ENCODE data around the gene FAM228A.

- TF ChIP-seq, protein P1, sequence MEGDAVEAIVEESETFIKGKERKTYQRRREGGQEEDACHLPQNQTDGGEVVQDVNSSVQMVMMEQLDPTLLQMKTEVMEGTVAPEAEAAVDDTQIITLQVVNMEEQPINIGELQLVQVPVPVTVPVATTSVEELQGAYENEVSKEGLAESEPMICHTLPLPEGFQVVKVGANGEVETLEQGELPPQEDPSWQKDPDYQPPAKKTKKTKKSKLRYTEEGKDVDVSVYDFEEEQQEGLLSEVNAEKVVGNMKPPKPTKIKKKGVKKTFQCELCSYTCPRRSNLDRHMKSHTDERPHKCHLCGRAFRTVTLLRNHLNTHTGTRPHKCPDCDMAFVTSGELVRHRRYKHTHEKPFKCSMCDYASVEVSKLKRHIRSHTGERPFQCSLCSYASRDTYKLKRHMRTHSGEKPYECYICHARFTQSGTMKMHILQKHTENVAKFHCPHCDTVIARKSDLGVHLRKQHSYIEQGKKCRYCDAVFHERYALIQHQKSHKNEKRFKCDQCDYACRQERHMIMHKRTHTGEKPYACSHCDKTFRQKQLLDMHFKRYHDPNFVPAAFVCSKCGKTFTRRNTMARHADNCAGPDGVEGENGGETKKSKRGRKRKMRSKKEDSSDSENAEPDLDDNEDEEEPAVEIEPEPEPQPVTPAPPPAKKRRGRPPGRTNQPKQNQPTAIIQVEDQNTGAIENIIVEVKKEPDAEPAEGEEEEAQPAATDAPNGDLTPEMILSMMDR (IDR thresholded peaks at IDR 0.05): no peak
- TF ChIP-seq POLR2AphosphoS5 (IDR thresholded peaks at IDR 0.05) (no peak), POLR2A (IDR thresholded peaks at IDR 0.05) (no peak)
Measured at GRCh38 chr2:24206714-24207113, 31.9 kb downstream of the FAM228A start.
